ENCODE measurements around the gene DHODH.

GRCh38 chr16:72068930-72069329 is 60.4 kb downstream of the DHODH start:
- TF ChIP-seq CTCF (IDR thresholded peaks at IDR 0.05; ENCODE audit: low read depth, low read length) (no peak), EZH2phosphoT487 (IDR thresholded peaks at IDR 0.05; ENCODE audit: low read depth) (no peak)

Measured in OCI-LY3 (cell line).